ENCODE results near the gene WDR38. TPM values are rescaled to one million over a fixed set of nuclear protein-coding genes. Genes with fewer than 3 reads are reported as not detected.

The WDR38 gene
- polyA plus RNA-seq, 1 of the 3 experiments (the other 2 are of a cell fraction) = not detected

- TF ChIP-seq NRF1 (IDR thresholded peaks at IDR 0.05; ENCODE audit: low read depth, low read length) (no peak), GATA2 (CRISPR knock-in tag; IDR thresholded peaks at IDR 0.05) (no peak), POLR2AphosphoS5 (IDR thresholded peaks at IDR 0.05; ENCODE audit: low read depth, low read length) (no peak)
These were observed 44.9 kb upstream of the WDR38 start (continued) for GRCh38 chr9:124808246-124808956.

DNA sequence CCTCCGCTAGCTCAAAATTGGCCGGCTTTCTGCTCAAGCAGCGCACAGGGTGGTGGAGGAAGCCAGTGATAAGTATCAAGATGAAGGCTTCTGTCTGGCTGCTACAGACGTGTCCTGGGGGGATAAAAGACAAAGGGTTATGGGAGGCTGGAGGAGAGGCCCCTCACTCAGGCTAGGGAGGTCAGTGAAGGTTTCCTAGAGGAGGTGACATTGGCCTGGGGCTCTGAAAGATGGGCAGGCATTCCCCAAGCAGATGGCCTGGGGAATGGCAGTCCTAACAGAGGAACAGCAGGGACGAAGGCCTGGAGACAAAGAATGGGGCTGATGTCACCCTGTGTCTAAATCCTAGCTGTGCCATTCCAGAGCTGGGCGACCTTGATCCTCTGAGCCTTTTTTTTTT is 44.0 kb upstream of the WDR38 start:
- Histone ChIP-seq H3K9me3 (no peaks in the 10 kb centered on the region), H3K79me2 (ENCODE audit: insufficient read depth) (no peaks in the 10 kb centered on the region), H2AFZ (ENCODE audit: low read depth) (no peak overlapping the region), H3K9ac (no peak overlapping the region), H3K36me3 (replicated peaks in 1 of 2; ENCODE audit: control insufficient read depth in 1 of 2, insufficient read depth in 2 of 2, low read length in 1 of 2) (no peaks in the 10 kb centered on the region), H3F3A (replicated peaks; ENCODE audit: insufficient read depth) (peaks cover 24% of the 10 kb centered on the region), H3K27ac (ENCODE audit: low read depth in 2 of 2, low read length in 1 of 2) (no peak overlapping the region), H3K4me1 (ENCODE audit: control insufficient read depth in 1 of 2, insufficient read depth in 2 of 2, low read depth in 1 of 2, low read length in 1 of 2) (peaks cover 0 to 25% of the 10 kb centered on the region in 2 experiments; a peak in 3 of 4 replicates), H3K9me2 (no peaks in the 10 kb centered on the region), H4K20me1 (ENCODE audit: insufficient read depth) (no peaks in the 10 kb centered on the region), H3K4me3 (ENCODE audit: low read depth in 2 of 2, low read length in 1 of 2) (no peak overlapping the region), H3K4me2 (no peak overlapping the region), H3K27me3 (ENCODE audit: insufficient read depth) (no peaks in the 10 kb centered on the region)
- ChIA-PET CTCF (interaction anchor here (0.7 to 3.6 kb wide), 4 partner anchors 9 to 44 kb away, joined by 3 to 20 read pairs (median 6); partner anchors contain the start of genes NR6A1 and WDR38), POLR2A (no interaction called here)
- TF ChIP-seq FOXM1 (IDR thresholded peaks at IDR 0.05; ENCODE audit: low read depth) (no peak), ELF1 (IDR thresholded peaks at IDR 0.05) (no peak), JUND (IDR thresholded peaks at IDR 0.05) (no peak), MEF2A (IDR thresholded peaks at IDR 0.05; ENCODE audit: borderline replicate concordance, low read depth) (no peak), GATA2 (CRISPR knock-in tag; IDR thresholded peaks at IDR 0.05) (no peak), GABPA (IDR thresholded peaks at IDR 0.05; ENCODE audit: low read depth) (no peak), RXRA (IDR thresholded peaks at IDR 0.05; ENCODE audit: borderline replicate concordance, low read depth) (no peak), USF2 (IDR thresholded peaks at IDR 0.05; ENCODE audit: borderline replicate concordance, low read depth, low read length) (no peak), RAD21 (IDR thresholded peaks at IDR 0.05; ENCODE audit: low read length) (no peak), SIN3A (IDR thresholded peaks at IDR 0.05; ENCODE audit: borderline replicate concordance, low read depth, low read length) (no peak), MXI1 (IDR thresholded peaks at IDR 0.05; ENCODE audit: low read depth, low read length) (no peak), POLR2AphosphoS5 (IDR thresholded peaks at IDR 0.05; ENCODE audit: low read depth, low read length) (no peak), MAX (IDR thresholded peaks at IDR 0.05; ENCODE audit: low read depth) (no peak), SMC3 (IDR thresholded peaks at IDR 0.05; ENCODE audit: low read depth, low read length) (no peak), RFX5 (IDR thresholded peaks at IDR 0.05; ENCODE audit: low read length) (no peak), TAF1 (IDR thresholded peaks at IDR 0.05; ENCODE audit: borderline replicate concordance, low read depth, low read length) (no peak)
- TF ChIP-seq, protein P1, sequence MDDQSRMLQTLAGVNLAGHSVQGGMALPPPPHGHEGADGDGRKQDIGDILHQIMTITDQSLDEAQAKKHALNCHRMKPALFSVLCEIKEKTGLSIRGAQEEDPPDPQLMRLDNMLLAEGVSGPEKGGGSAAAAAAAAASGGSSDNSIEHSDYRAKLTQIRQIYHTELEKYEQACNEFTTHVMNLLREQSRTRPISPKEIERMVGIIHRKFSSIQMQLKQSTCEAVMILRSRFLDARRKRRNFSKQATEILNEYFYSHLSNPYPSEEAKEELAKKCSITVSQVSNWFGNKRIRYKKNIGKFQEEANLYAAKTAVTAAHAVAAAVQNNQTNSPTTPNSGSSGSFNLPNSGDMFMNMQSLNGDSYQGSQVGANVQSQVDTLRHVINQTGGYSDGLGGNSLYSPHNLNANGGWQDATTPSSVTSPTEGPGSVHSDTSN (IDR thresholded peaks at IDR 0.05) = no peak
- TF ChIP-seq, protein P2, sequence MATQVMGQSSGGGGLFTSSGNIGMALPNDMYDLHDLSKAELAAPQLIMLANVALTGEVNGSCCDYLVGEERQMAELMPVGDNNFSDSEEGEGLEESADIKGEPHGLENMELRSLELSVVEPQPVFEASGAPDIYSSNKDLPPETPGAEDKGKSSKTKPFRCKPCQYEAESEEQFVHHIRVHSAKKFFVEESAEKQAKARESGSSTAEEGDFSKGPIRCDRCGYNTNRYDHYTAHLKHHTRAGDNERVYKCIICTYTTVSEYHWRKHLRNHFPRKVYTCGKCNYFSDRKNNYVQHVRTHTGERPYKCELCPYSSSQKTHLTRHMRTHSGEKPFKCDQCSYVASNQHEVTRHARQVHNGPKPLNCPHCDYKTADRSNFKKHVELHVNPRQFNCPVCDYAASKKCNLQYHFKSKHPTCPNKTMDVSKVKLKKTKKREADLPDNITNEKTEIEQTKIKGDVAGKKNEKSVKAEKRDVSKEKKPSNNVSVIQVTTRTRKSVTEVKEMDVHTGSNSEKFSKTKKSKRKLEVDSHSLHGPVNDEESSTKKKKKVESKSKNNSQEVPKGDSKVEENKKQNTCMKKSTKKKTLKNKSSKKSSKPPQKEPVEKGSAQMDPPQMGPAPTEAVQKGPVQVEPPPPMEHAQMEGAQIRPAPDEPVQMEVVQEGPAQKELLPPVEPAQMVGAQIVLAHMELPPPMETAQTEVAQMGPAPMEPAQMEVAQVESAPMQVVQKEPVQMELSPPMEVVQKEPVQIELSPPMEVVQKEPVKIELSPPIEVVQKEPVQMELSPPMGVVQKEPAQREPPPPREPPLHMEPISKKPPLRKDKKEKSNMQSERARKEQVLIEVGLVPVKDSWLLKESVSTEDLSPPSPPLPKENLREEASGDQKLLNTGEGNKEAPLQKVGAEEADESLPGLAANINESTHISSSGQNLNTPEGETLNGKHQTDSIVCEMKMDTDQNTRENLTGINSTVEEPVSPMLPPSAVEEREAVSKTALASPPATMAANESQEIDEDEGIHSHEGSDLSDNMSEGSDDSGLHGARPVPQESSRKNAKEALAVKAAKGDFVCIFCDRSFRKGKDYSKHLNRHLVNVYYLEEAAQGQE (IDR thresholded peaks at IDR 0.05; ENCODE audit: low read depth, low read length) = no peak
- TF ChIP-seq, protein P3, sequence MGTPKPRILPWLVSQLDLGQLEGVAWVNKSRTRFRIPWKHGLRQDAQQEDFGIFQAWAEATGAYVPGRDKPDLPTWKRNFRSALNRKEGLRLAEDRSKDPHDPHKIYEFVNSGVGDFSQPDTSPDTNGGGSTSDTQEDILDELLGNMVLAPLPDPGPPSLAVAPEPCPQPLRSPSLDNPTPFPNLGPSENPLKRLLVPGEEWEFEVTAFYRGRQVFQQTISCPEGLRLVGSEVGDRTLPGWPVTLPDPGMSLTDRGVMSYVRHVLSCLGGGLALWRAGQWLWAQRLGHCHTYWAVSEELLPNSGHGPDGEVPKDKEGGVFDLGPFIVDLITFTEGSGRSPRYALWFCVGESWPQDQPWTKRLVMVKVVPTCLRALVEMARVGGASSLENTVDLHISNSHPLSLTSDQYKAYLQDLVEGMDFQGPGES (IDR thresholded peaks at IDR 0.05; ENCODE audit: low read depth, low read length) = no peak
- 97% methylated on average over 6 of the region's 6 CpGs for WGBS (ENCODE audit: low lambda C conversion rate)
- DNase-seq = peak; percentile 55
